ENCODE results near the gene URAD. TPM values are rescaled to one million over a fixed set of nuclear protein-coding genes. Genes with fewer than 3 reads are reported as not detected.

Gene URAD
- total RNA-seq, 1 donor from 2014 or later, result not detected

DNA sequence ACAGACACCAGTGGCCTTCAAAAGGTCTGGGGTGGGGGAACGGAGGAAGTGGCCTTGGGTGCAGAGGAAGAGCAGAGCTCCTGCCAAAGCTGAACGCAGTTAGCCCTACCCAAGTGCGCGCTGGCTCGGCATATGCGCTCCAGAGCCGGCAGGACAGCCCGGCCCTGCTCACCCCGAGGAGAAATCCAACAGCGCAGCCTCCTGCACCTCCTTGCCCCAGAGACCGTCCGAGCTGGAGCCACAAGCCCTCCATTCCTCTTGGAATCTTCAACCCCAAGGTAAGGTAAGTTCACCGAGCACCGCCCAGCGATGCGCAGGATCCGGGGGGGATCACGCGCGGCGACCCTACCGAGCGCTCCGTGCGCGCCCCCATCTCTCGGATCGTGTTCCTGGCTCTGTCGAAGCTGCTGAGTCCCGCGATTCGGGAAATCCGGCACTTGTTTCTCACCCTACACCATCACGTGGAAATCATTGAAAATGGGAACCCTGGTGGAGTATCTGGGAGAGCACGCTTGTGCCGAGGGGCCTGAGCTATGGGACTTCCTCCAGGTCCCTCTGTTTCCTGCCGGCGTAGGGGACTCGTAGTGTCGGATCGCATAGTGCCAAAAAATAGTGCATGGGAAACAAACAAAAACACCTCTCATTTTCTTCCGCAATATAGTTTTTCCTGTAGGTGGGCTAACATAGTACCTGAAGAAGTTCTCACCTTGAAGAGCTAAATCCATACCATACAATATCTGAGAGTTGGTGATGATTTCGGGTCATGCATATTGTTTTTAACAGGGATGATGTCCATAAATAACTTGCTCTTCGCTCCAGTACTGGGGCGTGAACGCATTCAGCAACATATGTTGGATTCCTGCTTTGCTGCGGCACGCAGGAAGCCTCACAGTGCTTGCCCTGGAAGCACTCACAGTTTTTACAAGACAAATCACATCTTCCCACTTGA is 59.4 kb downstream of the URAD start:
- no peak overlapping the region for H3K4me2 ChIP-seq (ENCODE audit: low read length)

DNA sequence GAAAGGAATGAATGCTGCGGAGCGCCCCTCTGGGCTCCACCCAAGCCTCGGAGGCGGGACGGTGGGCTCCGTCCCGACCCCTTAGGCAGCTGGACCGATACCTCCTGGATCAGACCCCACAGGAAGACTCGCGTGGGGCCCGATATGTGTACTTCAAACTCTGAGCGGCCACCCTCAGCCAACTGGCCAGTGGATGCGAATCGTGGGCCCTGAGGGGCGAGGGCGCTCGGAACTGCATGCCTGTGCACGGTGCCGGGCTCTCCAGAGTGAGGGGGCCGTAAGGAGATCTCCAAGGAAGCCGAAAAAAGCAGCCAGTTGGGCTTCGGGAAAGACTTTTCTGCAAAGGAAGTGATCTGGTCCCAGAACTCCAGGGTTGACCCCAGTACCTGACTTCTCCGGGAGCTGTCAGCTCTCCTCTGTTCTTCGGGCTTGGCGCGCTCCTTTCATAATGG is 60.1 kb downstream of the URAD start:
- no peak overlapping the region for H2AFZ ChIP-seq (ENCODE audit: low read depth, low read length)
- Mint-ChIP-seq H3K36me3 (ENCODE audit: low read depth, unreplicated experiment) (no peaks in the 10 kb centered on the region), H3K27ac (ENCODE audit: unreplicated experiment) (no peak overlapping the region), H3K4me1 (ENCODE audit: low read depth, unreplicated experiment) (no peaks in the 10 kb centered on the region), H3K9me3 (ENCODE audit: unreplicated experiment) (peaks cover 44% of the 10 kb centered on the region), H3K4me3 (ENCODE audit: unreplicated experiment) (no peak overlapping the region), H3K27me3 (ENCODE audit: low read depth, unreplicated experiment) (peaks cover 89% of the 10 kb centered on the region)
- no peak overlapping the region for H3K27ac ChIP-seq (ENCODE audit: low read depth, low read length)
- no peak for FAIRE-seq
- TF ChIP-seq, protein P1, sequence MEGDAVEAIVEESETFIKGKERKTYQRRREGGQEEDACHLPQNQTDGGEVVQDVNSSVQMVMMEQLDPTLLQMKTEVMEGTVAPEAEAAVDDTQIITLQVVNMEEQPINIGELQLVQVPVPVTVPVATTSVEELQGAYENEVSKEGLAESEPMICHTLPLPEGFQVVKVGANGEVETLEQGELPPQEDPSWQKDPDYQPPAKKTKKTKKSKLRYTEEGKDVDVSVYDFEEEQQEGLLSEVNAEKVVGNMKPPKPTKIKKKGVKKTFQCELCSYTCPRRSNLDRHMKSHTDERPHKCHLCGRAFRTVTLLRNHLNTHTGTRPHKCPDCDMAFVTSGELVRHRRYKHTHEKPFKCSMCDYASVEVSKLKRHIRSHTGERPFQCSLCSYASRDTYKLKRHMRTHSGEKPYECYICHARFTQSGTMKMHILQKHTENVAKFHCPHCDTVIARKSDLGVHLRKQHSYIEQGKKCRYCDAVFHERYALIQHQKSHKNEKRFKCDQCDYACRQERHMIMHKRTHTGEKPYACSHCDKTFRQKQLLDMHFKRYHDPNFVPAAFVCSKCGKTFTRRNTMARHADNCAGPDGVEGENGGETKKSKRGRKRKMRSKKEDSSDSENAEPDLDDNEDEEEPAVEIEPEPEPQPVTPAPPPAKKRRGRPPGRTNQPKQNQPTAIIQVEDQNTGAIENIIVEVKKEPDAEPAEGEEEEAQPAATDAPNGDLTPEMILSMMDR (IDR thresholded peaks at IDR 0.05; ENCODE audit: insufficient read depth, low read depth, low read length), result no peak
- no peak for TF ChIP-seq EZH2 (IDR thresholded peaks at IDR 0.05; ENCODE audit: insufficient read depth, low read length)
- H4K20me1 ChIP-seq (ENCODE audit: insufficient read depth, low read length), result no peaks in the 10 kb centered on the region
- no peak overlapping the region for H3K4me3 ChIP-seq (ENCODE audit: insufficient read depth, low read depth, low read length)
- no peak for DNase-seq (ENCODE audit: low read depth)
- H3K4me2 ChIP-seq (ENCODE audit: low read length), result no peak overlapping the region
- H3K9ac ChIP-seq (ENCODE audit: low read length), result no peak overlapping the region
- no peaks in the 10 kb centered on the region for H3K4me1 ChIP-seq (ENCODE audit: insufficient read depth, low read length)
- H3K79me2 ChIP-seq (ENCODE audit: insufficient read depth, low read length), result no peaks in the 10 kb centered on the region
- no peaks in the 10 kb centered on the region for H3K36me3 ChIP-seq (ENCODE audit: insufficient read depth, low read length)
- H3K9me3 ChIP-seq (ENCODE audit: insufficient read depth, low read depth, low read length), result no peaks in the 10 kb centered on the region
- H3K27me3 ChIP-seq (ENCODE audit: insufficient read depth, low read length), result peaks cover 74% of the 10 kb centered on the region

More for the DNA sequence above, 59.4 kb downstream of the URAD start:
- Histone ChIP-seq H3K9me3 (ENCODE audit: insufficient read depth, low read depth, low read length) (no peaks in the 10 kb centered on the region), H3K79me2 (ENCODE audit: insufficient read depth, low read length) (no peaks in the 10 kb centered on the region), H3K4me3 (ENCODE audit: insufficient read depth, low read depth, low read length) (no peak overlapping the region), H3K27me3 (ENCODE audit: insufficient read depth, low read length) (peaks cover 67% of the 10 kb centered on the region), H3K4me1 (ENCODE audit: insufficient read depth, low read length) (no peaks in the 10 kb centered on the region), H3K27ac (ENCODE audit: low read depth, low read length) (no peak overlapping the region), H3K9ac (ENCODE audit: low read length) (no peak overlapping the region), H4K20me1 (ENCODE audit: insufficient read depth, low read length) (no peaks in the 10 kb centered on the region), H3K36me3 (ENCODE audit: insufficient read depth, low read length) (no peaks in the 10 kb centered on the region), H2AFZ (ENCODE audit: low read depth, low read length) (no peak overlapping the region)
- DNase-seq (ENCODE audit: low read depth) (no peak), FAIRE-seq (no peak)
- Mint-ChIP-seq H3K27me3 (ENCODE audit: low read depth, unreplicated experiment) (peaks cover 87% of the 10 kb centered on the region), H3K9me3 (ENCODE audit: unreplicated experiment) (peaks cover 39% of the 10 kb centered on the region), H3K4me1 (ENCODE audit: low read depth, unreplicated experiment) (no peaks in the 10 kb centered on the region), H3K4me3 (ENCODE audit: unreplicated experiment) (no peak overlapping the region), H3K27ac (ENCODE audit: unreplicated experiment) (no peak overlapping the region), H3K36me3 (ENCODE audit: low read depth, unreplicated experiment) (no peaks in the 10 kb centered on the region)
- TF ChIP-seq, protein P1 (IDR thresholded peaks at IDR 0.05; ENCODE audit: insufficient read depth, low read depth, low read length), result no peak
- no peak for TF ChIP-seq EZH2 (IDR thresholded peaks at IDR 0.05; ENCODE audit: insufficient read depth, low read length)

Other genes with a start within 250 kb of the URAD start
- gene GSX1, start 196.2 kb downstream of the URAD start, total RNA-seq, result not detected in 2 replicates
- not detected in 2 replicates for gene PDX1, start 68.7 kb downstream of the URAD start, total RNA-seq
- gene CDX2, start 19.4 kb downstream of the URAD start, total RNA-seq, result not detected in 2 replicates
- gene FLT3, start 111.9 kb upstream of the URAD start, total RNA-seq, result 0.10 TPM in 1 of 2 replicates, not detected in the other
- gene PAN3, start 149.9 kb upstream of the URAD start, total RNA-seq, result 24.9 and 28.3 TPM in 2 replicates